Measurements from ENCODE around the gene FRAS1. TPM values are rescaled to one million over a fixed set of nuclear protein-coding genes. Genes with fewer than 3 reads are reported as not detected.
A peak's percentile ranks its signal among the peaks of the same experiment; 100 is the strongest.

Gene FRAS1
- total RNA-seq, 3 donors from 2014 or later: 4.9 to 7.5 (median 6.6) TPM

DNA sequence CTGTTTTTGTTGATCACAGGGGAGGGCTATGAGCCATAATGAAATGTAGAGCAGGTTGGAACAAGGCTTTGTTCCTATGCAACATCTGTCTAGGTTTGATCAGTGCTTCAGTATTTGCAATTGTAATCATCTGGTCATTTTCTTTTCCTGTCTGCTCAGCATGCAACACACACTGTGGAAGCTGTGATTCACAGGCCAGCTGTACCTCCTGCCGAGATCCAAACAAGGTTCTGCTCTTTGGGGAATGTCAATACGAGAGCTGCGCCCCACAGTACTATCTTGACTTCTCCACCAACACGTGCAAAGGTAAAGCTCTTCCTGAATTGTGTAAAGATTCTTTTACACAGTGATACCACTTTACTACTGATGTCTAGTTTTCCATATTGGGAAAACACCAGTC lies 312.6 kb downstream of the FRAS1 start:
- no peak for DNase-seq (ENCODE audit: low spot score in 2 of 2)
- H3K4me3 ChIP-seq: no peak overlapping the region
- no peak overlapping the region for H3K27ac ChIP-seq
- H3K27me3 ChIP-seq: no peaks in the 10 kb centered on the region
- TF ChIP-seq, protein P1, sequence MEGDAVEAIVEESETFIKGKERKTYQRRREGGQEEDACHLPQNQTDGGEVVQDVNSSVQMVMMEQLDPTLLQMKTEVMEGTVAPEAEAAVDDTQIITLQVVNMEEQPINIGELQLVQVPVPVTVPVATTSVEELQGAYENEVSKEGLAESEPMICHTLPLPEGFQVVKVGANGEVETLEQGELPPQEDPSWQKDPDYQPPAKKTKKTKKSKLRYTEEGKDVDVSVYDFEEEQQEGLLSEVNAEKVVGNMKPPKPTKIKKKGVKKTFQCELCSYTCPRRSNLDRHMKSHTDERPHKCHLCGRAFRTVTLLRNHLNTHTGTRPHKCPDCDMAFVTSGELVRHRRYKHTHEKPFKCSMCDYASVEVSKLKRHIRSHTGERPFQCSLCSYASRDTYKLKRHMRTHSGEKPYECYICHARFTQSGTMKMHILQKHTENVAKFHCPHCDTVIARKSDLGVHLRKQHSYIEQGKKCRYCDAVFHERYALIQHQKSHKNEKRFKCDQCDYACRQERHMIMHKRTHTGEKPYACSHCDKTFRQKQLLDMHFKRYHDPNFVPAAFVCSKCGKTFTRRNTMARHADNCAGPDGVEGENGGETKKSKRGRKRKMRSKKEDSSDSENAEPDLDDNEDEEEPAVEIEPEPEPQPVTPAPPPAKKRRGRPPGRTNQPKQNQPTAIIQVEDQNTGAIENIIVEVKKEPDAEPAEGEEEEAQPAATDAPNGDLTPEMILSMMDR (IDR thresholded peaks at IDR 0.05): no peak
- TF ChIP-seq POLR2AphosphoS5 (IDR thresholded peaks at IDR 0.05) (no peak), POLR2A (IDR thresholded peaks at IDR 0.05) (no peak)
- intact Hi-C loops (cut with DNase I; ENCODE audit: low total_unique reads): loop anchor here (10.0 kb wide), 1 partner anchor 95 kb away; no protein-coding TSS in a partner anchor
- H3K4me1 ChIP-seq: peaks cover 0 to 6% of the 10 kb centered on the region in 2 donors
- no peaks in the 10 kb centered on the region for H3K36me3 ChIP-seq
- no peaks in the 10 kb centered on the region for H3K9me3 ChIP-seq

DNA sequence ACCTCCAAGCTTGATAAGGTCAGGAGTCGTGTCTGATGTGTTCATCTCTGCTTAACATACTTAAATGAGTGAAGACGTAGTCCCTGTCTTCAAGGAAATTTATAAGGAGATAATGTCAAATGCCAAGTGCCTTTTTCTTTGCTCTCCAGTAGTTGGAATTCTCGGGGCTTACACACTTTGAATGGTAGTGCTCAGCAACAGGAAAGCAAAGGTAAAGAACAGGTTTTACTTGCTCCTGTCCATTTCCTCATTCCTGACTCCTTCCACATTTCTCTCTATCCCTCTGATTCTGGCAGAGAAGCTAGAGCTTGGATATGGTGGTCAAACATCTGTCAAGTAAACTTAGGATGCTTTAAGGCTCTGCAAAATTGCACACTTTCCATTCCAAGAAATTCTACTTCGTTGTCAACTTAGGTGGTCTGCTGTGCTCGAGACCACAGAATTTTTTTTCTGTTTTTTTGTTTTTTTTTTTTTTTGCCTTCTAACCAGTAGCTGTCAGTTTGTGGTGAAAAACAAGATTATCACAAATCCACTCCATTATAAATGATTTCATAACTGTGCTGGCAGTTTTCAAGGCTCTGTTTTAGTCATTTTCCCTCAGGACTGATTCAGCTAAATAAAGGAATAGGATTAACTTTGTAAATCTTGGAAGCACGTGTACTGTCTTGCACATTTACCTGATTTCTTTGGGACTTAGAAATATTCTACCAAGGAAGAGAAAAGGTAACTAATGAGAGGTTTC lies 313.7 kb downstream of the FRAS1 start:
- Histone ChIP-seq H3K27me3 (no peaks in the 10 kb centered on the region), H3K4me3 (no peak overlapping the region), H3K27ac (peak overlapping the region; percentile 44 to 65), H3K36me3 (no peaks in the 10 kb centered on the region), H3K9me3 (no peaks in the 10 kb centered on the region), H3K4me1 (peaks cover 0 to 6% of the 10 kb centered on the region in 2 donors)
- intact Hi-C loops (cut with DNase I; ENCODE audit: low total_unique reads): no loop called here
- no peak for DNase-seq (ENCODE audit: low spot score in 2 of 2)
- TF ChIP-seq, protein P1 (IDR thresholded peaks at IDR 0.05): no peak
- TF ChIP-seq POLR2AphosphoS5 (IDR thresholded peaks at IDR 0.05) (no peak), POLR2A (IDR thresholded peaks at IDR 0.05) (no peak)

DNA sequence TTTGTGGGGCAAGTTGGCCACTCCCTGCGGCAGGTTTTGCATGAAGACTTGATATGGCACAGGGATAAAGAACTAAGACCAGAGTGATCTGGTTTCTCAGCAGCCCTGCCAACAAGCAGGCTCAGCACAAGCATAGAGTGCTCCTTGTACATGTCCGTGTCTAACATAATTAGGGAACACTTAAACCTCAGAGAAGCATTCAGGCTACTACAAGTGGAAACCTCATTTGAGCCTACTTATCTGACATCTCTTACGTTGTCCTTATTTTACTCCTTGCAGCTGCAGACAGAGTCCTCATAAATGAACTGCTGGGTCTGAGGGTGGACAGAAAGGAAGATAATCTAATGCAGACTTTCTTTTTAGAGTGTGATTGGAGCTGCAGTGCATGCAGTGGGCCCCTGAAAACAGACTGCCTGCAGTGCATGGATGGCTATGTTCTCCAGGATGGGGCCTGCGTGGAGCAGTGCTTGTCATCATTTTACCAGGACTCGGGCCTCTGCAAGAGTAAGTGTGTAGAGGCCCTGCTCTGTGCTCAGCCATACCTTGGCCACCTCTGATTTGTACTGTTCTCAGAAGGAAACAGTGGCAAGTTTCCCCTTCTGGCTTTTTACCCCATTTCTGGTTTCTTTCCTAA lies 315.3 kb downstream of the FRAS1 start:
- intact Hi-C loops (cut with DNase I; ENCODE audit: low total_unique reads): no loop called here
- H3K36me3 ChIP-seq: no peaks in the 10 kb centered on the region
- TF ChIP-seq, protein P1 (IDR thresholded peaks at IDR 0.05): no peak
- no peak for TF ChIP-seq POLR2AphosphoS5 (IDR thresholded peaks at IDR 0.05)
- TF ChIP-seq POLR2A (IDR thresholded peaks at IDR 0.05): no peak
- DNase-seq (ENCODE audit: low spot score in 2 of 2): no peak
- H3K27me3 ChIP-seq: no peaks in the 10 kb centered on the region
- peaks cover 0 to 6% of the 10 kb centered on the region in 2 donors for H3K4me1 ChIP-seq
- H3K9me3 ChIP-seq: no peaks in the 10 kb centered on the region
- H3K27ac ChIP-seq: no peak overlapping the region
- no peak overlapping the region for H3K4me3 ChIP-seq

DNA sequence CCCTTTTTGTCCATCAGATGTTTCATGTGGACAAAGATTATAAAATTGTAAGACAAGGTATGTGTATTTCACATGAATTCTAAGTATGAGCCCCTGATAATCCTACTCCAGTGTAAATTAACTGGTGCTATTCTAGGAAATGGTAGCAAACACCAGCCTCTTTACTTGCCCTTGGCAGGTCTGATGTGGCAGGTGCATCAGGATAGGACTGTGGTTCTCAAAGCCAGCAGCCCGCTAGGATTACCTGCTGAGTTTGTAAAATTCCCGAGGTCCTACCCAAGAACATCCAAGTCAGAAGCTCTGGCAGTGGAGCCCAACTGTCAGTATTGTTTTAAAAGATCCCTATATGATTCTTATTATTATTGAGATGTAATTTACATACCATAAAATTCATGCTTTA lies 320.4 kb downstream of the FRAS1 start:
- no peak for DNase-seq (ENCODE audit: low spot score in 2 of 2)
- intact Hi-C loops (cut with DNase I; ENCODE audit: low total_unique reads): no loop called here
- H3K9me3 ChIP-seq: no peaks in the 10 kb centered on the region
- H3K4me3 ChIP-seq: no peak overlapping the region
- H3K27ac ChIP-seq: no peak overlapping the region
- H3K27me3 ChIP-seq: no peaks in the 10 kb centered on the region
- H3K36me3 ChIP-seq: no peaks in the 10 kb centered on the region
- TF ChIP-seq, protein P1 (IDR thresholded peaks at IDR 0.05): no peak
- TF ChIP-seq POLR2A (IDR thresholded peaks at IDR 0.05) (no peak), POLR2AphosphoS5 (IDR thresholded peaks at IDR 0.05) (no peak)
- H3K4me1 ChIP-seq: no peaks in the 10 kb centered on the region

DNA sequence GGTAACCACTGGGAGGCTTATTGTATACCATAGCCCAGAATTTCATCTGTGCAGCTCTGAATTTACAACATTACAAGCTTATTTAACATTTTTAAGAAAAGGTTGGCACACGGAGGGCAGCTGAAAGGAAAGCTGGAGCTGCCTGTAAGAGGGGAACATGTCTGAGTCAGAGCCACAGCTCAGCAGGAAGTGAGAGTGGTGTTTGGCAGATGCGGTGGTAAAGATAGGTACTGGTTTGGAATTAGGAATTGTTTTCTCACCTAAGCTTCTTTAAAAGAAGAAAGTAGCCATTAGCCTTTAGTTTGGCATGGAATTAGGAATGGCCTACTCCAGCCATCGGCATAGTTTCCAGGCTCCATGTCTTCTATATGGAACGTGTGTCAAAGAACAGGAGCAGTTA lies 321.9 kb downstream of the FRAS1 start:
- H3K4me1 ChIP-seq: no peaks in the 10 kb centered on the region
- no peaks in the 10 kb centered on the region for H3K27me3 ChIP-seq
- H3K27ac ChIP-seq: no peak overlapping the region
- no peak overlapping the region for H3K4me3 ChIP-seq
- intact Hi-C loops (cut with DNase I; ENCODE audit: low total_unique reads): no loop called here
- H3K9me3 ChIP-seq: no peaks in the 10 kb centered on the region
- DNase-seq (ENCODE audit: low spot score in 2 of 2): no peak
- no peaks in the 10 kb centered on the region for H3K36me3 ChIP-seq
- TF ChIP-seq, protein P1 (IDR thresholded peaks at IDR 0.05): no peak
- no peak for TF ChIP-seq POLR2A (IDR thresholded peaks at IDR 0.05)
- TF ChIP-seq POLR2AphosphoS5 (IDR thresholded peaks at IDR 0.05): no peak

All from breast epithelium (tissue), 4 donors.